ENCODE results near the gene ZMYND8.

GRCh38 chr20:47382746-47383415, 26.4 kb upstream of the ZMYND8 start:
- TF ChIP-seq CTCF (IDR thresholded peaks at IDR 0.05) (no peak), POLR2A (IDR thresholded peaks at IDR 0.05) (no peak), POLR2AphosphoS5 (IDR thresholded peaks at IDR 0.05) (no peak), EP300 (IDR thresholded peaks at IDR 0.05; ENCODE audit: low read depth) (no peak)
